GM19468 (cell line): ENCODE measurements around the gene CYP8B1.

Source experiments
- ATAC-seq: cut with Tn5 transposase; IDR thresholded peaks from one replicate; pipeline ENCODE4 v1.9.1; 2021; ENCODE audit warnings: mild to moderate bottlenecking, moderate library complexity, moderate number of reproducible peaks; ENCODE audit not compliant: unreplicated experiment; ENCODE audit errors: extremely low read depth

Gene CYP8B1

GRCh38 chr3:42875325-42876151 is at the start of gene CYP8B1:
Gene CYP8B1 (minus strand): TSS chr3:42875879. CDS start chr3:42875816, 63 bp downstream.
- no peak for ATAC-seq

- ATAC-seq, result no peak
Measured at GRCh38 chr3:42923606-42924005, 47.9 kb upstream of the CYP8B1 start.

- ATAC-seq, result no peak
Measured at GRCh38 chr3:42914771-42915515, 39.3 kb upstream of the CYP8B1 start.

- ATAC-seq, result no peak
Measured at GRCh38 chr3:42911551-42911950, 35.9 kb upstream of the CYP8B1 start.

GRCh38 chr3:42908675-42909074 is 33.0 kb upstream of the CYP8B1 start:
- no peak for ATAC-seq

GRCh38 chr3:42906848-42907183 is 31.1 kb upstream of the CYP8B1 start:
- ATAC-seq, result no peak

- ATAC-seq, result no peak
Measured at GRCh38 chr3:42906070-42906847, 30.6 kb upstream of the CYP8B1 start, which contains the start of gene ZNF662. Gene ZNF662 (plus strand): TSS chr3:42906142. CDS start chr3:42908115, 1,973 bp downstream.

- ATAC-seq, result no peak
Measured at GRCh38 chr3:42905740-42906069, 30.0 kb upstream of the CYP8B1 start.

- no peak for ATAC-seq
Measured at GRCh38 chr3:42904076-42904475, 28.4 kb upstream of the CYP8B1 start.

- no peak for ATAC-seq
Measured at GRCh38 chr3:42902257-42902656, 26.6 kb upstream of the CYP8B1 start.

GRCh38 chr3:42901073-42901415 is 25.4 kb upstream of the CYP8B1 start:
- no peak for ATAC-seq

- ATAC-seq, result no peak
Measured at GRCh38 chr3:42900226-42901072, 24.8 kb upstream of the CYP8B1 start.

- no peak for ATAC-seq
Measured at GRCh38 chr3:42898896-42899675, 23.4 kb upstream of the CYP8B1 start.

- ATAC-seq, result no peak
Measured at GRCh38 chr3:42895580-42895868, 19.8 kb upstream of the CYP8B1 start.

- ATAC-seq, result no peak
Measured at GRCh38 chr3:42894698-42895579, 19.3 kb upstream of the CYP8B1 start.

GRCh38 chr3:42892807-42893206 is 17.1 kb upstream of the CYP8B1 start:
- no peak for ATAC-seq

- ATAC-seq, result no peak
Measured at GRCh38 chr3:42892169-42892568, 16.5 kb upstream of the CYP8B1 start.

- ATAC-seq, result no peak
Measured at GRCh38 chr3:42891042-42891441, 15.4 kb upstream of the CYP8B1 start.

GRCh38 chr3:42887084-42887483 is 11.4 kb upstream of the CYP8B1 start:
- ATAC-seq, result no peak
